SU-DHL-6 (cell line): Measurements from ENCODE around the gene DST.

ENCODE experiments used
- H2AFZ ChIP-seq: fragments of 200-600 bp; sonication (generic); 2 replicates; pipeline ENCODE4 v1.6.1; 2014; ENCODE audit warnings: low read depth, mild to moderate bottlenecking, moderate library complexity, mixed read lengths, antibody characterized with exemption, low read length; ENCODE audit not compliant: severe bottlenecking
- H3F3A ChIP-seq: fragments of 200-600 bp; shearing (Covaris generic); 2 replicates; pipeline ENCODE4 v1.6.0; 2016; ENCODE audit warnings: antibody characterized with exemption, mild to moderate bottlenecking; ENCODE audit not compliant: insufficient read depth
- H3K27ac ChIP-seq: fragments of 200-600 bp; sonication (generic); 2 replicates; pipeline ENCODE4 v1.5.1; 2016; ENCODE audit warnings: low read depth, mild to moderate bottlenecking, low read length, moderate library complexity, mixed read lengths
- H3K27me3 ChIP-seq: fragments of 200-600 bp; sonication (generic), shearing (Covaris generic); 2 replicates; pipeline ENCODE4 v1.6.0; 2014; ENCODE audit warnings: mild to moderate bottlenecking, low read length
- H3K36me3 ChIP-seq: fragments of 200-600 bp; sonication (generic); 2 replicates; pipeline ENCODE4 v1.6.1; 2014; ENCODE audit warnings: mild to moderate bottlenecking, low read length, mixed read lengths
- H3K4me2 ChIP-seq: fragments of 300-600, 200-600 bp; shearing (Covaris generic), sonication (generic); 2 replicates; pipeline ENCODE4 v1.6.0; 2014; ENCODE audit warnings: low read length, low read depth, mild to moderate bottlenecking; ENCODE audit not compliant: poor library complexity, severe bottlenecking
- H3K4me3 ChIP-seq: fragments of 200-600 bp; sonication (generic); 2 replicates; pipeline ENCODE4 v1.5.1; 2014; ENCODE audit warnings: antibody characterized with exemption, low read length, mild to moderate bottlenecking, mixed read lengths; ENCODE audit not compliant: insufficient read depth, poor library complexity, severe bottlenecking
- H3K79me2 ChIP-seq: fragments of 200-600 bp; sonication (generic); 2 replicates; pipeline ENCODE4 v1.6.1; 2014; ENCODE audit warnings: mild to moderate bottlenecking, low read length, moderate library complexity; ENCODE audit not compliant: insufficient read depth
- H3K9ac ChIP-seq: fragments of 200-600 bp; sonication (generic); 2 replicates; pipeline ENCODE4 v1.7.0; 2014; ENCODE audit warnings: mild to moderate bottlenecking, low read length
- H3K9me2 ChIP-seq: fragments of 200-600 bp; sonication (generic); replicated peaks from 2 replicates; pipeline ENCODE4 v1.6.1; 2014; ENCODE audit warnings: low read length; ENCODE audit not compliant: insufficient read depth
- H3K9me3 ChIP-seq: fragments of 200-600 bp; sonication (generic); 2 replicates; pipeline ENCODE4 v1.6.1; 2014; ENCODE audit warnings: low read length, mixed read lengths; ENCODE audit not compliant: insufficient read depth
- H4K20me1 ChIP-seq: fragments of 200-600 bp; sonication (generic); 2 replicates; pipeline ENCODE4 v1.6.1; 2014; ENCODE audit warnings: low read depth, mild to moderate bottlenecking, antibody characterized with exemption, low read length, moderate library complexity, mixed read lengths
- CTCF ChIP-seq: fragments of 200-600 bp; sonication (generic); IDR thresholded peaks from one replicate; pipeline ENCODE4 v1.5.1; 2017; ENCODE audit warnings: antibody characterized with exemption, mild to moderate bottlenecking, low read length, moderate library complexity; ENCODE audit not compliant: insufficient read depth, poor library complexity, severe bottlenecking
- EZH2phosphoT487 ChIP-seq: fragments of 200-600 bp; sonication (generic), shearing (Covaris generic); conservative IDR thresholded peaks from 2 replicates; pipeline ENCODE4 v1.6.1; 2018; ENCODE audit warnings: mild to moderate bottlenecking, antibody characterized with exemption, low read length, moderate library complexity, mixed read lengths

Gene DST

GRCh38 chr6:56671160-56671559 lies 28.5 kb upstream of the DST start:
- Histone ChIP-seq H3K27me3 (no peaks in the 10 kb centered on the region), H3K4me2 (no peak overlapping the region), H3F3A (no peaks in the 10 kb centered on the region), H3K9me2 (no peaks in the 10 kb centered on the region), H3K9me3 (no peaks in the 10 kb centered on the region), H3K27ac (no peak overlapping the region), H4K20me1 (no peaks in the 10 kb centered on the region), H3K9ac (no peak overlapping the region), H3K79me2 (no peaks in the 10 kb centered on the region), H3K4me3 (no peak overlapping the region), H3K36me3 (no peaks in the 10 kb centered on the region), H2AFZ (no peak overlapping the region)
- TF ChIP-seq CTCF (no peak), EZH2phosphoT487 (no peak)

- H4K20me1 ChIP-seq = no peaks in the 10 kb centered on the region
- H3K79me2 ChIP-seq = no peaks in the 10 kb centered on the region
- no peaks in the 10 kb centered on the region for H3K27me3 ChIP-seq
- TF ChIP-seq CTCF (no peak), EZH2phosphoT487 (no peak)
- no peak overlapping the region for H3K27ac ChIP-seq
- no peaks in the 10 kb centered on the region for H3K9me2 ChIP-seq
- H3F3A ChIP-seq = no peaks in the 10 kb centered on the region
- H3K9me3 ChIP-seq = no peaks in the 10 kb centered on the region
- H3K4me2 ChIP-seq = no peak overlapping the region
- no peak overlapping the region for H3K9ac ChIP-seq
- no peak overlapping the region for H2AFZ ChIP-seq
- no peaks in the 10 kb centered on the region for H3K36me3 ChIP-seq
- H3K4me3 ChIP-seq = no peak overlapping the region
These were observed 26.4 kb upstream of the DST start for GRCh38 chr6:56669041-56669440.

GRCh38 chr6:56668158-56668557 lies 25.5 kb upstream of the DST start:
- no peaks in the 10 kb centered on the region for H3F3A ChIP-seq
- no peaks in the 10 kb centered on the region for H4K20me1 ChIP-seq
- no peak overlapping the region for H3K27ac ChIP-seq
- no peaks in the 10 kb centered on the region for H3K9me2 ChIP-seq
- H3K79me2 ChIP-seq = no peaks in the 10 kb centered on the region
- H3K9me3 ChIP-seq = no peaks in the 10 kb centered on the region
- TF ChIP-seq CTCF (no peak), EZH2phosphoT487 (no peak)
- H3K9ac ChIP-seq = no peak overlapping the region
- H3K4me3 ChIP-seq = no peak overlapping the region
- H3K36me3 ChIP-seq = no peaks in the 10 kb centered on the region
- no peaks in the 10 kb centered on the region for H3K27me3 ChIP-seq
- no peak overlapping the region for H2AFZ ChIP-seq
- no peak overlapping the region for H3K4me2 ChIP-seq

GRCh38 chr6:56667336-56667735 lies 24.6 kb upstream of the DST start:
- no peaks in the 10 kb centered on the region for H3K79me2 ChIP-seq
- H3K4me3 ChIP-seq = no peak overlapping the region
- H3K9me2 ChIP-seq = no peaks in the 10 kb centered on the region
- no peak overlapping the region for H2AFZ ChIP-seq
- H3K27ac ChIP-seq = no peak overlapping the region
- no peaks in the 10 kb centered on the region for H3K9me3 ChIP-seq
- no peaks in the 10 kb centered on the region for H4K20me1 ChIP-seq
- no peaks in the 10 kb centered on the region for H3K27me3 ChIP-seq
- H3K9ac ChIP-seq = no peak overlapping the region
- TF ChIP-seq CTCF (no peak), EZH2phosphoT487 (no peak)
- H3K36me3 ChIP-seq = no peaks in the 10 kb centered on the region
- no peak overlapping the region for H3K4me2 ChIP-seq
- H3F3A ChIP-seq = no peaks in the 10 kb centered on the region
